ENCODE data around the gene HOXB5.

The HOXB5 gene

GRCh38 chr17:48620461-48621139, 27.0 kb upstream of the HOXB5 start:
- peaks cover 0 to 10% of the 10 kb centered on the region in 2 donors for H3K9me3 ChIP-seq (replicated peaks in 1 of 2; ENCODE audit: control insufficient read depth in 2 of 2, insufficient read depth in 1 of 2, low read depth in 1 of 2, low read length in 2 of 2)
- H3K18ac ChIP-seq (ENCODE audit: low read length), result no peak overlapping the region
- no peak overlapping the region for H3K4ac ChIP-seq (ENCODE audit: low read length)
- peaks cover 79 to 100% (median 99%) of the 10 kb centered on the region in 3 experiments for H3K27me3 ChIP-seq (ENCODE audit: control insufficient read depth in 3 of 3, insufficient read depth in 3 of 3, low read depth in 1 of 3, low read length in 3 of 3)
- H3K23ac ChIP-seq (ENCODE audit: low read depth, low read length, poor library complexity), result peak overlapping the region; percentile 8
- H2AK5ac ChIP-seq (ENCODE audit: low read depth, low read length), result no peak overlapping the region
- H2BK120ac ChIP-seq (ENCODE audit: low read depth, low read length), result no peak overlapping the region
- H4K91ac ChIP-seq (ENCODE audit: low read depth, low read length, poor library complexity), result no peak overlapping the region
- H3K36me3 ChIP-seq (replicated peaks in 1 of 2; ENCODE audit: control insufficient read depth in 2 of 2, insufficient read depth in 2 of 2, low read length in 2 of 2), result no peaks in the 10 kb centered on the region
- no CpG with 5 or more reads among the region's 6 CpGs for WGBS, 2 donors (ENCODE audit: extremely low coverage in 2 of 2, insufficient read length in 2 of 2, insufficient replicate concordance in 1 of 2)
- DNase-seq (ENCODE audit: low spot score), result no peak
- no peak overlapping the region for H3K4me3 ChIP-seq (ENCODE audit: low read length in 2 of 2)
- H3K4me1 ChIP-seq (ENCODE audit: control insufficient read depth in 2 of 2, insufficient read depth in 1 of 2, low read depth in 1 of 2, low read length in 2 of 2), result peaks cover 0 to 1% of the 10 kb centered on the region in 2 donors
- no peak overlapping the region for H3K14ac ChIP-seq (ENCODE audit: low read length)
- H3K79me1 ChIP-seq (ENCODE audit: low read depth, low read length), result no peaks in the 10 kb centered on the region
- H3K9ac ChIP-seq (ENCODE audit: low read depth, low read length, poor library complexity), result no peak overlapping the region
- H3K4me2 ChIP-seq (ENCODE audit: insufficient read depth, low read length, poor library complexity, severe bottlenecking), result no peak overlapping the region
- no peak overlapping the region for H2BK5ac ChIP-seq (ENCODE audit: low read length)
- H4K8ac ChIP-seq (ENCODE audit: low read depth, low read length), result no peak overlapping the region
- no peak overlapping the region for H2BK12ac ChIP-seq (ENCODE audit: low read length)
- no peak overlapping the region for H2BK15ac ChIP-seq (ENCODE audit: low read length)
- H3K27ac ChIP-seq (replicated peaks; ENCODE audit: low read length), result no peak overlapping the region
- H2AFZ ChIP-seq (ENCODE audit: low read length), result no peak overlapping the region

GRCh38 chr17:48619826-48620449, 26.4 kb upstream of the HOXB5 start:
- peak overlapping the region; percentile 31 for H3K9ac ChIP-seq (ENCODE audit: low read depth, low read length, poor library complexity)
- no peak overlapping the region for H3K4me3 ChIP-seq (ENCODE audit: low read length in 2 of 2)
- no peak overlapping the region for H2BK12ac ChIP-seq (ENCODE audit: low read length)
- no peak overlapping the region for H4K91ac ChIP-seq (ENCODE audit: low read depth, low read length, poor library complexity)
- H3K27ac ChIP-seq (replicated peaks; ENCODE audit: low read length), result no peak overlapping the region
- H3K4ac ChIP-seq (ENCODE audit: low read length), result no peak overlapping the region
- H3K9me3 ChIP-seq (replicated peaks in 1 of 2; ENCODE audit: control insufficient read depth in 2 of 2, insufficient read depth in 1 of 2, low read depth in 1 of 2, low read length in 2 of 2), result peaks cover 0 to 10% of the 10 kb centered on the region in 2 donors
- no peak overlapping the region for H2BK5ac ChIP-seq (ENCODE audit: low read length)
- DNase-seq (ENCODE audit: low spot score), result no peak
- no peak overlapping the region for H3K4me2 ChIP-seq (ENCODE audit: insufficient read depth, low read length, poor library complexity, severe bottlenecking)
- H2AK5ac ChIP-seq (ENCODE audit: low read depth, low read length), result no peak overlapping the region
- no peak overlapping the region for H3K14ac ChIP-seq (ENCODE audit: low read length)
- no peak overlapping the region for H3K18ac ChIP-seq (ENCODE audit: low read length)
- H3K36me3 ChIP-seq (replicated peaks in 1 of 2; ENCODE audit: control insufficient read depth in 2 of 2, insufficient read depth in 2 of 2, low read length in 2 of 2), result no peaks in the 10 kb centered on the region
- peak overlapping the region; percentile 77 for H3K23ac ChIP-seq (ENCODE audit: low read depth, low read length, poor library complexity)
- H3K79me1 ChIP-seq (ENCODE audit: low read depth, low read length), result no peaks in the 10 kb centered on the region
- H3K4me1 ChIP-seq (ENCODE audit: control insufficient read depth in 2 of 2, insufficient read depth in 1 of 2, low read depth in 1 of 2, low read length in 2 of 2), result no peaks in the 10 kb centered on the region
- H4K8ac ChIP-seq (ENCODE audit: low read depth, low read length), result no peak overlapping the region
- no peak overlapping the region for H2BK120ac ChIP-seq (ENCODE audit: low read depth, low read length)
- no peak overlapping the region for H2BK15ac ChIP-seq (ENCODE audit: low read length)
- H3K27me3 ChIP-seq (ENCODE audit: control insufficient read depth in 3 of 3, insufficient read depth in 3 of 3, low read depth in 1 of 3, low read length in 3 of 3), result peaks cover 74 to 100% (median 99%) of the 10 kb centered on the region in 3 experiments
- no CpG with 5 or more reads among the region's 32 CpGs for WGBS, 2 donors (ENCODE audit: extremely low coverage in 2 of 2, insufficient read length in 2 of 2, insufficient replicate concordance in 1 of 2)
- peak overlapping the region; percentile 74 for H2AFZ ChIP-seq (ENCODE audit: low read length)

- Histone ChIP-seq H2BK12ac (ENCODE audit: low read length) (no peak overlapping the region), H3K27ac (replicated peaks; ENCODE audit: low read length) (no peak overlapping the region), H3K14ac (ENCODE audit: low read length) (no peak overlapping the region), H3K79me1 (ENCODE audit: low read depth, low read length) (no peaks in the 10 kb centered on the region), H3K9ac (ENCODE audit: low read depth, low read length, poor library complexity) (no peak overlapping the region), H2BK5ac (ENCODE audit: low read length) (no peak overlapping the region), H3K4me1 (ENCODE audit: control insufficient read depth in 2 of 2, insufficient read depth in 1 of 2, low read depth in 1 of 2, low read length in 2 of 2) (no peaks in the 10 kb centered on the region), H2AK5ac (ENCODE audit: low read depth, low read length) (no peak overlapping the region), H3K18ac (ENCODE audit: low read length) (no peak overlapping the region), H3K4me2 (ENCODE audit: insufficient read depth, low read length, poor library complexity, severe bottlenecking) (no peak overlapping the region), H4K8ac (ENCODE audit: low read depth, low read length) (no peak overlapping the region), H2BK15ac (ENCODE audit: low read length) (no peak overlapping the region), H2BK120ac (ENCODE audit: low read depth, low read length) (no peak overlapping the region), H3K36me3 (replicated peaks in 1 of 2; ENCODE audit: control insufficient read depth in 2 of 2, insufficient read depth in 2 of 2, low read length in 2 of 2) (no peaks in the 10 kb centered on the region), H3K9me3 (replicated peaks in 1 of 2; ENCODE audit: control insufficient read depth in 2 of 2, insufficient read depth in 1 of 2, low read depth in 1 of 2, low read length in 2 of 2) (peaks cover 0 to 10% of the 10 kb centered on the region in 2 donors), H3K4me3 (ENCODE audit: low read length in 2 of 2) (no peak overlapping the region), H3K27me3 (ENCODE audit: control insufficient read depth in 3 of 3, insufficient read depth in 3 of 3, low read depth in 1 of 3, low read length in 3 of 3) (peaks cover 71 to 99% (median 99%) of the 10 kb centered on the region in 3 experiments), H3K4ac (ENCODE audit: low read length) (no peak overlapping the region), H2AFZ (ENCODE audit: low read length) (no peak overlapping the region), H3K23ac (ENCODE audit: low read depth, low read length, poor library complexity) (no peak overlapping the region), H4K91ac (ENCODE audit: low read depth, low read length, poor library complexity) (no peak overlapping the region)
- WGBS, 2 donors (ENCODE audit: extremely low coverage in 2 of 2, insufficient read length in 2 of 2, insufficient replicate concordance in 1 of 2), result no CpG with 5 or more reads among the region's 25 CpGs
- peak; percentile 87 for DNase-seq (ENCODE audit: low spot score)
Measured at GRCh38 chr17:48618256-48618896, 24.8 kb upstream of the HOXB5 start.

Measured in neuronal stem cell (in vitro differentiated cells).